NCI-H2227 treated with DMSO at 0.1 percent for 48 hours (cell line): ENCODE measurements around the gene FAT2.
"Not testable (repeated sequence)": the region's sequence is repeated elsewhere in the genome, so short reads cannot be mapped to it uniquely, and the experiment has no call there.

ENCODE experiments used
- DNase-seq: peaks from one replicate; lab custom pipeline; 2025; lab: John Stamatoyannopoulos, UW

Gene FAT2

DNA sequence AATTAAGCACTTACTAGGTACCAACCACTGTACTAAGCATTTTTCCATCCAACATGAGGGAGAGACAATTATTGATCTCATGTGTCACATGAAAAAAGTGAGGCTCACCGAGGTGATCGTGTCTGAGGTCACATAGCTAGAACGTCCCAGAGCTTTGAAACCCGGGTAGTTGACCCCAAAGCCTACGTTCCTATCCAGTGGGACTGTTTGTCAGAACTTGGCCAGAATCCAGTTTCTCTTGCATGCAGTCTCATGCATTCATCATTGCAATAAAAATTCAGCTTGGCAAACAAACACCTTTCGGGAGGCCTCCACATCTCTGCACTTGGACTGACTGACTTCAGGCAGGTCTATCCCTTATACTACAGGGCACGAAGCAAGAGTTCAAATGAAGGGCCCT, 23.4 kb upstream of the FAT2 start:
- DNase-seq, result no peak

DNA sequence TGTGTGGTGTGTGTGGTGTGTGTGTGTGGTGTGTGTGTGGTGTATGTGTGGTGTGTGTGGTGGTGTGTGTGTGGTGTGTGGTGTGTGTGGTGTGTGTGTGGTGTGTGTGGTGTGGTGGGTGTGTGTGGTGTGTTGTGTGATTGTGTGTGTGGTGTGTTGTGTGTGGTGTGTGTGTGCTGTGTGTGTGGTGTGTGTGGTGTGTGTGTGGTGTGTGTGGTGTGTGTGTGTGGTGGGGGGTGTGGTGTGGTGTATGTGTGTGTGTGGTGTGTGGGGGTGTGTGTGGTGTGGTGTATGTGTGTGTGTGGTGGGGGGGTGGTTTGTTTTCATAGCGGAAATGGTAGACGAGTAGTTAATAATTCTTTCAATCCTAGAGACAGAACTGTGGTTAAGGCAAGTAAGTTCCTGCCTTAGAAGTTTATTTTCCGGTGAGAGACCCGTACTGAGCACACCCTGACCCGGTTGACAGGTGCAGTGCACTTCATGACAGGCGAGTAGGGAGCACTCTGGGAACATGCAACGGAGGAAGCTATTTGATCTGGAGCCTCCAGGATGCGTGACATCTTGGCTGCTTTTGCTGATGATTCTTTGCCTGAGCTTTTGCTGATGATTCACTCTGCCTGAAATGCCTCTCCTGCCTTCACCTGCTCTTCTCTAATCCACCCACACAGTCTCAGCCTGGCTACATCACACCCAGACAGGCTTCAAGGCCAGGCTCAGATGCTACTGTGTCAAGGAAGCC, 21.7 kb upstream of the FAT2 start:
- no peak for DNase-seq

DNA sequence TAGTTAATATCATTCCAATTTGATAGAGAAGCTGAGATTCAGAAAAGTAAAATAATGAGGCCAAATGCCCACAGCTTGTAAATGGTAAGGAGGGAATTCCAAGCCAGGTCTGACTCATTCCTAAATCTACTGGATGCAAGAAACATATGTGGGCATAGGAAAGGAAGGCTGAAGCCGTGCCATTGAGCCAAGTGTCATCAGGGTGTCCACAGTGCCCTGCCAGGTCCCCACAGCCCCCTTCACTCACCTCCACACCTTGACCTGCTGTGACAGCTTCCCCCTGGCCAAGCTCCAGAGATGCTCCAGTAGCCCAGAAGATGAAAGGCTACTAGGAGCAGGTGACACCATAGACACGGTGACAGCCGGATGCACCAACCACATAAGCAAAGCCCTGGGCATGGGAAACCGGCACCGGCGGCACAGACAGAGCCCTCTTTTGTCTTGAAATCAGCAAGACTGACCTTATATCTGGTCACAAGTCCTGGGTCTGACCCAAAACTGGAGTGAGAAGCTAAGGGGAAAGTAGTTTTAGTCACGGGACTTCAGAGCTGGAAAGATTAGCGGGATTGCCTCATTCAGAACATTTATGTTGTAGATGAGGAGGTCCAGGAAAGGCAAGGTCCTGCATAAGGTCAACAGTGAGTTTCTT, 20.1 kb upstream of the FAT2 start:
- DNase-seq, result no peak

DNA sequence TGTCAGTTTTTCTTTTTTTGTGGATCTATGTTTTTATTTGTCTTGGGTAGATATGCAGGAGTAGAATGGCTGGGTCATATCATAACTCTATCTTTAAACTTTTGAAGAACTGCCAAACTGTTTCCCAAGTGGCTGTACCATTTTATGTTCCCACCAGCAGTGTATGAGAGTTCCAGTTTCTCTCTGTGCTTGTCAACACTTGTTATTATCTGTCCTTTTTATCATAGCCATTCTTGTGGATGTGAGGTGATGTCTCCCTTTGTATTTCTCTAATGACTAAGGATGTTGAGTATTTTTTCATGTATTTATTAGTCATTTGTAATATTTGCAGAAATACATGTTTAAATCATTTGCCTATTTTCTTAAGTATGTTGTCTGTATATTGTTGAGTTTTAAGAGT, 17.4 kb upstream of the FAT2 start:
- no peak for DNase-seq

DNA sequence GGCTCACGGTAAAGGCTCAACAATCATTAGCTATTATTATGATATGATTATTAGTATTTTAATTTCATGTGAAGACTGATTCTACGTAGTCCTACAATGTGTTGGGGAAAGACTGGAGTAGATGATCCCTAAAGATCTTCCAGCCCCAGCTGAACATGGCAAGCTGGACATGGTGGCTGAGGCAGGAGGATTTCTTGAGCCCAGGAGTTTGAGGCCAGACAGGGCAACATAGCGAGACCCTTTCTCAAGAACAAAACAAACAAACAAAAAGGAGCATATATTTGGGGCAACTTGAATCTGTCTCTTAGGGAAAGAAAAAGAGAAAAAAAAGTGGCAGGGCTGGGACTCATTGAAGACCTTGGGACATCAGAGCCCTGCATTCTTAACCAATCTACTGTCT, 16.2 kb upstream of the FAT2 start:
- no peak for DNase-seq

DNA sequence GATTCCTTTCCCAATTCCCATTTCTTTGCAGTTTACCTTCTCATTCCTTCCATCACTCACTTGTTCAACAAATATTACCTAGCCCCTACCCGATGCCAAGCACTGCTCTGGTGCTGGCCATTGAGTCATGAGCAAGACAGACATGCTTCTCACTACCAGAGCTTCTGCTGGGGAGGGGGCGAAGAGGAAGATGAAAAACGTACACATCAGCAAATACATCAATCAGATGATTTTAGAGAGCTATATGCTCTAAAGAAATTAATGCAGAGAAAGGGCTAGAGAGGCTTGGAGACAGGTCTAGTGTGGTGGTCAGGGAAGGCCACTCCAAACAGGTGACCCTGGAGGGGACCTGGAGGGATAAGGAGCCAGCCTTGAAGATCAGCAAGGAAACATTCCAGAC, 14.4 kb upstream of the FAT2 start:
- DNase-seq, result no peak

DNA sequence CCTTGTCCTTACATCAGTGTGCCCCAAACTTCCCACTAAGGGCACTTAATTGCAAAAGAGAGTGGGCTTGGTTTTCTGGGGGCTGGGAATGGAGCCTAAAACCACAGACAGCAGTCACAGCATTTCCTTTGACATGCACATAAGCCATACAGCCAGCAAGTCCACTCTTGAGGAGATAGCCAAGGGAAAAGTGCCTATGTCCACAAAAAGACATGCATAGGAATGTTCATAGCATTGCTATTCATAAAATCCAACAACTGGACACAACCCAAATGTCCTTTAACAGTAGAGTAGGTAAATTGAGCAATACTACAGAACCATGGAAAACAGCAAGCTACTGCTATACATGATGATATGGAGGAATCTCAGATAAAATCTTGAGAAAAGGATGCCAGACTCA, 11.7 kb upstream of the FAT2 start:
- DNase-seq, result no peak

DNA sequence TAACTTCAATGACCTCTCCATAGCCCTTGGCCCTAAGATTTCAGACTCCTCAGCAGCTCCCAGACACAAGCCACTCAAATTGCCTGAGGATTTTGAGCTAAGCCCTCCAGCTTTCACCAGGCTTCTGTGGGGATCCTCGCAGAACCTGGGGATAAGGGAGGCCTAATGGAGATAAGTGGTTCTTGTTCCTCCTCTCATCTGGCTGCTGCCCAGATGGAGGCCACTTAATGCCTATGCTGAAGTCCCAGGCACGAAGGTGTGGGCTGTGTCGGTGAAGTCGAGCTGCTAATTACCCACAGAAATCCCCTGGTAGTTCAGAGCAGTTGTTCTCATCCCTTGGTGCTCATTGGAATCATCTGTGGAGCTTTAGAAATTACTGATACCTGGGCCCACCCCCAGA, 10.3 kb upstream of the FAT2 start:
- DNase-seq, result no peak

DNA sequence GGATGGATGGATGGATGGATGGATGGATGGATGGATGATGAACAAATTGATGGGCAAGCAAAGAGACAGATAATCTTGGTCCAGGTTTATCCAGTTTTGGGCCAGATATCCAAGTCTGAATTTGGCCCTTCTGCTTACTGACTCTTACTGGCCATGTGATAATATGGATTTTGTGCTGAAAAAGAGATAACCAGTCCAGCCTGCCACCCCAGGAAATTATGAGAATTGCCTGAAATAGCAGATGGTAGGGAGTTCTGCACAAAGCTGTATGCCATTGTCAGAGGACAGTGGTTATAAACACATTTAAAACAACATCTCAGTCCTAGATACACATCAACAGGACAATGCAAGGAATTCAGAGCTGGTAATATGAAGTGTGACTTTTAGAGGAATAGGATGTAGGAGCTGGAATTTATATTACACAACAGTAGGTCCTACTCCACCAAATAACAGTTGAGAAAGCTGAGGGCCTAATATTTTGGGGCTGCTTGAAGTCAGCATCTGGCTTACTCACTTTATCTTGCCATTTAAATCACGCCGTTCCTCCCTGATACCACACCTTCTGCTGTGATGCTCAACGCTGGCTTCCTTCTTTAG, 9.0 kb upstream of the FAT2 start:
- DNase-seq, result no peak

DNA sequence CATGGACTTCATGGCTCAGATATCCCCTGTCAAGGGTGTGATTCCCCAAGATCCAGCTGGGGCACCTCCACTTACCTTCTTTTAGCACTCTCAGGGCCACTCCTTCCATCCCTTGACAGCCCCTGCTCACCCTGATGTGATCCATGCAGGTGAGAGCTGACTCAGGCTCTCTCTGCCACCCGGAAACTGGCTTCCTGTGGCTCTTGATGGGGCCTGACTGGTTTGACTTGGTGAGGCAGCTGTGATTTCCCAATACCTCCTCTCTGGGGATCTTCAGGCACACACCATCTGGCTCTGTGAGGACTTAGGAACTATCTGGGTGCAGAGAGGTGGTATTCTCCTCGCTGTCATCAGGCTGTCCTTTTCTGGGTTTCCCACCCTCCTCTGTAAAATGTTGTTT, 7.9 kb upstream of the FAT2 start:
- no peak for DNase-seq

DNA sequence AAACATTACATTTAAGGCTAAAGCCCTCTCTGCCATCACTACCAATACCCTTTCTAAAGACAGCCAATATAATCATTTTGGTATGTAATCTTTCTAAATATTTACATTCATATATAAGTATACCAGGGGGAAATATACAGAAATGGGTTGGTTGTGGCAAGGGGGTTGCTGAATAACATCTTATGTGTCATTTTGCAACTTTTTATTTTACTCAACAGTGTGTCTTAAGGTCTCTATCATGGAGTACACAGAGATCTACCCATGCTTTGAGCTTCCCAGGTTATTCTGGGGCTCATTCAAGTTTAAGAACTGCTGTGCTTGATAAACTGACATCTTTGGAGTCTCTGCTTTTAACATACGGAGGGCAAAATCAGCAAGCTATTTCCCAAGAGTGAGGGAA, 7.4 kb upstream of the FAT2 start:
- DNase-seq, result no peak

DNA sequence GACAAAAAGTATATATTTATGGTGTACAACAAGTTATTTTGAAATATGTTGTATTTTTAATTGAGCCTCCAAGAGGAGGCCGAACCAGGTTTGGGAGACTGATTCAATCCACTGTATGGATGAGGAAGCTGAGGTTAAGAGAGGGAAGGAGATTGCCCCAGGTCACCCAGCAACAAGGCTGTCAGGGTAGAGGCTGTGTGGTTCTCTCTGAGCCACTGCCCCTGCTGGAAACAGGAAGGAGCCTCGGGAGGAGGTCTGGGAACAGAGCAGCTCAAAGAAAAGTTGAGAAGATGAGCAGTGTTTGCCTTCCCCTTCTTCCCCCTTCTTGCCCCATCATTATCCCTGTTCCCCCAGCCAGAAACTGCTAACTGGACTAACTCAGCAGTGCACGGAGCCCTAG, 6.6 kb upstream of the FAT2 start:
- no peak for DNase-seq

DNA sequence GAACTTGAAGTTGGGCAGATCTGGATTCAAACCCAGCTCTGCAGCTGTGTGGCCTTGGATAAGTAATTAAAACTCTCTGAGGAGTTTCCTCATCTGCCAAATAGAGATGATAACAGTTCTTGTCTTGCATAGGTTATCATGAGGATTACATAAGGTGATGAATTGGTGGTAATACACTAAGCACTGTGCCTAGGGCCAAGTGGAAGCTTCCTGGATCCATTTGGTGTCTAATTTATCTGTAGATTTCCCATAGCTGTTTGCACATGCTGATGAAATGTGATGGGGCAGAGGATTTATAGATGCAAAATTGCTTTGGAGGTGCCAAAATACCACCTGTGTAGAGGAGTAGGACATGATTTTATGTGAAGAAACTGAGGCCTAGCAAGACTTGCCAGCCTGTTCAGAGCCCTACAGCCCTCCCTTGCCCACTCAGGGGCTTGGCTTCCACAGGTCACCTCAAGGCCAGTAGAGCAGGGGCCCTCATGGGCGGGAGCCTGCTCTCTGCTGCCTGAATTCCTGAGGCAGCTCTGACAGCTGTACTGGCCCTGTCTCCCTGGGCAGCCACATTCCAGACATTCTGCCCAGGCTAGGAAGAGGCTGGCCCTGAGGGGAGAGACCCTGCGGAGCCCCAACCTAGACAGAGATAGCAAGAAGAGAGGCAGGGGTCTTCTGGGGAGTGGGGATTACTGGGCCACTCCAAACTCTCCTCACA, 5.9 kb upstream of the FAT2 start:
- DNase-seq, result no peak

DNA sequence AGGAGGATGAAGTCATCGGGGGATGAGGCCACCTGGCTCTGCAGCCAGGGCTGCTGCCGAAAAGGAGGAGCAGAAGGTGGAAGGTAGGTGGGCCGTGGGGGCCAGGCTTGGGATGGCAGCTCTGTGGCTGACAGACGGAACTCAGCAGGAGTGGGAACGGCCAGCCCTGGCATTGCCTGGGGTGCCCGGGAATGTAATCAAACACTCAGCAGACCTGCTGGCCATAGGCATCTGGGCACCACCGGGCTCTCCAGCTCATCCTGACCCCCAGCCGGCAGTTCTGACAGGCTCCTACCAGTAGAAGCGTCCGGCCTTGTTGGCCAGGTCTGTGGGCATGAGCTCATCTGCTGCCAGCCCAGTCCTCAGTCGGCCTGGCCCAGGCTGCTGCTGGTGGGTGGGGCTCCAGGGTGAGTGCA, 4.3 kb upstream of the FAT2 start:
- no peak for DNase-seq

DNA sequence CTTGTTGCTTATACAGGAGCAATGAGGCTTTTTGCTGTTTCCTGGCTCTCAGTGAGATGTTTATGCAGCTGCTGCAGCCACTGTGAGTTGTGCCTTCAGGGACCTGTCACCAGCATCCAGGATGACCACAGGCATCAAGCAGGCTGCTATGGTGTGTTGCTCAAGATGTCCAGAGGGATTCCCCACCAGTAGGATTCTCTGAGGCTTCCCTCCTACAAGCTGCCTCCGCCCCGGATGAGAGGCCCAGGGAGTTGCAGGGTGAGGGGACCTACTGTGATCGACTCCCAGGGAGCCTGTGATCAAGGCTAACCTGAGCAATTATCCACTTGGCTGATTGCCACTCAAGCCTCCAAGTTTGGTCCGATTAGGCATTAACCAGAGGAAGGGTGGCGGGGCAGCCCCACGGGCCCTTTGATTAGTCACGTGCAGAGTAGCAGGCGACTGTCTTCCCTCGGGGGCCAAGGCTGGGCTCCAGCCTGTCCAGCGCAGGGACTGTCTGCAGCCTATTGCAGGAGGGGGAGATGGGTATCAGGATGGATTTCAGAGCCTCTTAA, 1.8 kb upstream of the FAT2 start:
- no peak for DNase-seq

DNA sequence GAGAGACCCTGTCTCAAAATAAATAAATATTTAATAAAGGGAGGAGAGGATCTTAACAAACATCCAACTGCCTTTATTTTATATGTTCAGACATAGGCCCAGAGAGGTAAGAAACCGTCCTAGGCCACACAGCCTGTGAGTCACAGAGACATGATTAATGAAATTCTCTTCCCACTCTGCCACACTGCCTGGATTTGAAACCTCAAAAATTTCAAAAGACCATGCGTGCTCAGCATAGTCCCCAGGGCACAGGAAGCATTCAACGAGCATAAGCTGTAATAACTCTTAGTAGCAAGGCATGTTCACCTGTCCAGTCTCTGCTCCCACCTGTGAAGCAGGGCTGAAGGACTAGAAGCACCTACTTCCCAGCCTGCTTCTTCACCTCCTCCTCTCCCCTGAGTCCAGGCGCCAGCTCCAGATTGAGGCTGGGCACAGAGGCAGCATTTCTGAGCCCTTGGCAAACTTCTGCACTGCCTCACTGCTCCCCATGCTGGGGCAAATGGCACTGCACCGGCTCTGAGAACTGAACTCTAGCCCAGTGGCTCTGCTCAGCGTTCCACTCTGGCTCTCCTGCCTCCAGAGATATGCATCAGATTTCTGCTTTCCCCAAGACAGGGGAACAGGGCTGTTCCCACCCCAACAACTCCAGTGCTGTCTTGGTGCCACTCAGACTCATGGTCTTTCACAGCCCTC, 1.1 kb downstream of the FAT2 start:
- DNase-seq, result no peak

DNA sequence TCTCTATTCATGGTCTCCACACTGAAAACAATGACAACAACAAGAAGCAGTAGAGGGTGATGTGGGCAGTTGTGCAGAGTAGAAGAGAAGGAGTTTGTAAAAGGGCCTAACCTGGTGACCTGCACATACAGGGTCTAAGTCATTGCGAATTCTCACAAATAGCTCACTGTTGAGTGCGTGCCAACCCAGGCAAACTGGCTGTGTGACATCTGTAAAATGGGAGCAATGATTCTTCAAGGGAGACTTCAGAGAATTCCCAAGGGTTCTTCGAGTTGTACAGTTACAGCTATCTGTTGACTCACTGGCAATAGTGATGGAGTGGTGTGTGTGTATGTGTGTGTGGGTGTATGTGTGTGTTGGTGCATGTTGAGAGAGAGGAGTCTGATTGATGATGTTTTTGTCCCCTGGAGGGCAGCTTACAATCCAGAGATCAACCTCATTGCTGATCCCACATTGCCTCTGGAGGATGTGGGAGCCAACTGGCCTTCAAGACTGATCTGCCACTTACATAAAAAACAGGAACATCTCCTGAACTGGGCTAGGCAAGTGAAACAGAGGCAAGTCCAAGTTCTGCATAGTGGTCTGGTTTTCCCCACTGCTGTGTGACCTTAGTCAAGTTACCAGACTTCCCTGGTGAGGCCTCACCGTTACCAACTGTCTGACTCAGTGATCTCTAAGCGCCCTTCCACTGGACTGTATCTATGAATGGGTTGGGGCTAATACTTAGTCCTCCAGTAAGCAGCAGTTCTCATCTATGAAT, 3.2 kb downstream of the FAT2 start:
- no peak for DNase-seq

DNA sequence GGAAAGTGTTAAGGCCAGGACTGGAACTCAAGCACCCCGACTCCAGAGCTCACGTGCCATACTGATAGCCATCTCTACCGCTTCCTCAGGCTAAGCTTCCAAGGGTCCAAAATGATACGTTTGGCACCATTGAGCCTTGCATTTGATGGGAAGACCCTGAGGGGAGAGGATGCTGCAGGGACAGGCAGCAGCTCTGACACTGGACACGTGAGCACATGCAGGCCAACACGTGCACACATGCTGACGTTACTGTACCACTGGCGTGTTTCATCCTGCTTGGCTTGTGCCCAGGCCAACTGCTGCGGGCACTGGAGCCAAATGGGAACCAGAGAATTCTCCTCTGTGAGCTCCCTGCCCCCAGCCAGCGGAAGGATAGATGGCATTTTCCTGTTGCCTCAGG, 5.2 kb downstream of the FAT2 start:
- no peak for DNase-seq

DNA sequence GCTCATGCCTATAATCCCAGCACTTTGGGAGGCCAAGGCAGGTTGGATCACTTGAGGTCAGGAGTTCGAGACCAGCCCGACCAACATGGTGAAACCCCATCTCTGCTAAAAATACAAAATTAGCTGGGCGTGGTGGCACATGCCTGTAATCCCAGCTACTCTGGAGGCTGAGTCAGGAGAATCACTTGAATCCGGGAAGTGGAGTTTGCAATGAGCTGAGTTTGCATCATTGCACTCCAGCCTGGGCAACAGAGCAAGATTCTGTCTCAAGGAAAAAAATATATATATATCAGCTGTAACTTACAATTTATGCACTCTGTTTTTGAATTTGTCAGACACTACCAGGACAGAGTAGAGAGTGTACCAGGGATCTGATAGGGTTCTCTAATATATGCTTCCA, 5.8 kb downstream of the FAT2 start:
- not testable (repeated sequence) for DNase-seq

DNA sequence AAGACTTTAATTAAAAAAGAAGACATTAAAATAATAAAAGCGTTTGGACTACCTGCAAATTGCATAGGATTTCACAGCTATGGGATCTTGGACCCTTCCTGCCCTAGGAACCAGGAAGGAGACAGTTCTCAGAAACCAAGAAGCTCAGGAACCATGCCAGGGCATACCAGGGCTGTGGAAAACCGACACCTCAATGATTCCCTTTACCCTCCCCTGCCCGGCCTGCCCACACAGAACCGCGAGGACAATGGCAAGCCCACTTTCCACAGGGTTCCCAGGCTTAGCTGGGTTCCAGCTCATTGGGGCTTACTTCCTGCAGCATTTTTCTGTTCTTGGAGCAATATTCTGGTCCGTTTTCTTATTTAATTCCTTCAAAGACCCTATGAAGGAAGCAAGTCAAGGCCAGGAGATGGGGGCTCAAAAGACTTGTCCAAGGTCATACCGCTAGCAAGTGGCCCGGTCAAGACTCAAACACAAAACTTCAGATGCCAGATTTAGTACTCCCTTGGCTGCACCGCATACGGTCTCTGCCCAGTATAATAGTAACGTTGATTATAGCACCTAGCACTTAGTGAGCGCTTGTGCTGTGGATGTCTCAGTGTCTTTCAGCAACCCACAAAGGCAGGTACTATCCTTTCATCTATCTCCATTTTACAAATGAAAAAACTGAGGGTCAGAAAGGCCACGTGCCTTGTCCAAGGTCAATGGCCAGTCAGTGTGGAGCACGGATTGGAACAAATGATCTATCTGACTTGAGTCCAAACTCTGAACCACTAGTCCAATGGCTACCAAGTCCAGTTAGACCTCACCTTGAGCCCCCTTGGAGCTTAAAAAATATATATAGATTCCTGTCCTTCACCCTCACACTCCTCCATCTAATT, 6.8 kb downstream of the FAT2 start:
- no peak for DNase-seq
